ENCODE data around the gene IL16.

The IL16 gene

GRCh38 chr15:81295486-81296121 lies 98.9 kb downstream of the IL16 start:
- peaks cover 4% of the 10 kb centered on the region for H3K27me3 ChIP-seq
- no peaks in the 10 kb centered on the region for H3K36me3 ChIP-seq
- TF ChIP-seq CTCF (IDR thresholded peaks at IDR 0.05; ENCODE audit: low read depth, low read length): no peak
- no peaks in the 10 kb centered on the region for H3K4me1 ChIP-seq
- no peak overlapping the region for H3K4me3 ChIP-seq (ENCODE audit: low read depth, low read length)
- DNase-seq: no peak
- no peaks in the 10 kb centered on the region for H3K9me3 ChIP-seq

DNA sequence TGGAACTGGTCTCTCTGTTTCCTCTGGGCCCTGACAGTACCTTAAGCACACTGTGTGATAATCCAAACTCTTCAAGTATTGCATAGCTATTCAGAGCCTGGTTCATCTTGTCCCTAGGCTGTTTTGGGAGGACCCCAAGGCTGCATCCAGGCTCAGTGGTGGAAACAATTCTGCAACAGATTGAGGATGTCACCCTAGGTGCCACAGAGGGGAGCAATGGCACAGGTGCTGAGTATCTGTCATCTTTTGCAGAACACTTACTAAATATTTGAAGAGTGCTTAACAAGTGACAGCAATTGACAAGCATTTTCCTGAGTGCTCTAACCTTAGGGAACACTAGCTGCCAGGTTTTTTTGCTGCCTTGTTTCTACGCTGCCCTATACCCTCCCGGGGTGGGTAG lies 99.5 kb downstream of the IL16 start:
- Histone ChIP-seq H3K4me1 (no peaks in the 10 kb centered on the region), H3K36me3 (no peaks in the 10 kb centered on the region), H3K27me3 (peaks cover 6% of the 10 kb centered on the region), H3K4me3 (ENCODE audit: low read depth, low read length) (no peak overlapping the region), H3K9me3 (no peaks in the 10 kb centered on the region)
- no peak for DNase-seq
- TF ChIP-seq CTCF (IDR thresholded peaks at IDR 0.05; ENCODE audit: low read depth, low read length): no peak

GRCh38 chr15:81296673-81297072 lies 100.0 kb downstream of the IL16 start:
- no peak for TF ChIP-seq CTCF (IDR thresholded peaks at IDR 0.05; ENCODE audit: low read depth, low read length)
- Histone ChIP-seq H3K36me3 (no peaks in the 10 kb centered on the region), H3K27me3 (peaks cover 6% of the 10 kb centered on the region), H3K4me1 (no peaks in the 10 kb centered on the region), H3K9me3 (no peaks in the 10 kb centered on the region), H3K4me3 (ENCODE audit: low read depth, low read length) (no peak overlapping the region)
- DNase-seq: no peak

- DNase-seq: no peak
- Histone ChIP-seq H3K4me3 (ENCODE audit: low read depth, low read length) (no peak overlapping the region), H3K4me1 (no peaks in the 10 kb centered on the region), H3K36me3 (no peaks in the 10 kb centered on the region), H3K27me3 (peaks cover 6% of the 10 kb centered on the region), H3K9me3 (no peaks in the 10 kb centered on the region)
- no peak for TF ChIP-seq CTCF (IDR thresholded peaks at IDR 0.05; ENCODE audit: low read depth, low read length)
Measured at GRCh38 chr15:81297147-81297572, 100.5 kb downstream of the IL16 start.

DNA sequence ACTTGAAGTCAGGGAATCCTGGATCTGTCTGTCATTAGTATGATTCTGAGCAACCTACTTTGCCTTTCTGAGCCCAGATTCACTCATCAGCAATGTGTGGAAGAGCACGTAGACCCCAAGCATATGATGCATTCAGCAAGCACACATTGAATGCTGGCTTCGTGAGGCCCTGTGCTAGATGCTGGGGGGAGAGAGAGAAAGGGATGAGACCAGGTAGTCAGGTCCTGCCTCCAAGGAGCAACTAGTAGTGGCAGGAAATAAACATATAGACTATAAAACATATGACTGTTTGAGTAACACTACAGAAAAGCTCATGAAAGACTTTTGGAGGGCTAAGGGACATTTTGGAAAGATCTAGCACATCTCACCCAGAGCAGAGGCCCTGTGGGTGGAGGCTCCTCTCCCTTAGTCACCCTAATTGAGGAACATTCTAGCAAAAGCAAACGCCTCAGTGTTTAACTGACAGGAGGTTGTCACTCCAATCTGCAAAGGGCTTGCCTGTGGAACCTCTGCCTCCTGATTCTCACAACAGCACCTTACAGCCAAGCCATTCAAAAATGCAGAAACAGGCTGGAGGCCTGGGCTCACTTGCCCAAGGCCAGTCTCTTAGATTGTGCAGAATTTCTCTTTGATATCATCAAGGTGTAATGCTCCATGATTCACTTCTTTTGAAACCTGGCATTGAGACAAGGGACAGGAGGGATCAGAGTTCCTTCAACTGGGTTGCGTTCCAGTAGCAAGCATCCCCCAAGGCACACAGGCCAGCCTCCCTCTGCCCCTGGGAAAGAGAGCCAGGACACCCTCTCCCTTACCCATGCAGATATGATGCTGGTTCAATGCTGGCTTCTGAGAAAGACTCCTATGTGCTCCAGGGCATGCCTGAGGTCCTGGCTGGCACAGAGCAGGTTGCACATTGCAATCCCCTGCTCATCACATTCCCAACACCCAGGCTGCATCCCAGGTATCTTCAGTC lies 101.2 kb downstream of the IL16 start:
- no peak for TF ChIP-seq CTCF (IDR thresholded peaks at IDR 0.05; ENCODE audit: low read depth, low read length)
- H3K9me3 ChIP-seq: no peaks in the 10 kb centered on the region
- no peak overlapping the region for H3K4me3 ChIP-seq (ENCODE audit: low read depth, low read length)
- no peaks in the 10 kb centered on the region for H3K4me1 ChIP-seq
- H3K36me3 ChIP-seq: no peaks in the 10 kb centered on the region
- peaks cover 6% of the 10 kb centered on the region for H3K27me3 ChIP-seq
- no peak for DNase-seq

DNA sequence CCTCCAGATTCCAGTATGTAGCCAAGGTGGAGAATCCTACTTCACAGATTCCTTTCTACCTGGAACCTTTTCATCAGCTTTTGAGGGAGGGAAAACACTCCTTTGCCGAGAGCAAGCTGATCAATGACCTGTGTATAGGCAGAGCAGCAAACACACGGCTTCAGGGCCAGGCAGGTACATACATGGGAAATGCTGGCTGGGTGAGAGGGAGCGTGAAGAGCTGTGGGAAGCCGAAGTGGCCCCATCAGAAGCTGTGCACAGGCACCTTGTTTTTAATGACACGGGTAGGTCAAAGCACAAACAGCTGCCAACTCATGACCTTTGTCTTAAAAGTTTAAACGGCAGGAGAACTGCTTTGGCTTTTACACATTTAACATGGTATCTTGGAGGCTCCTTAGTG lies 101.9 kb downstream of the IL16 start:
- H3K27me3 ChIP-seq: peaks cover 9% of the 10 kb centered on the region
- no peaks in the 10 kb centered on the region for H3K9me3 ChIP-seq
- TF ChIP-seq CTCF (IDR thresholded peaks at IDR 0.05; ENCODE audit: low read depth, low read length): no peak
- H3K4me1 ChIP-seq: no peaks in the 10 kb centered on the region
- no peaks in the 10 kb centered on the region for H3K36me3 ChIP-seq
- no peak for DNase-seq
- no peak overlapping the region for H3K4me3 ChIP-seq (ENCODE audit: low read depth, low read length)
